ENCODE data around the gene CNPY2.

DNA sequence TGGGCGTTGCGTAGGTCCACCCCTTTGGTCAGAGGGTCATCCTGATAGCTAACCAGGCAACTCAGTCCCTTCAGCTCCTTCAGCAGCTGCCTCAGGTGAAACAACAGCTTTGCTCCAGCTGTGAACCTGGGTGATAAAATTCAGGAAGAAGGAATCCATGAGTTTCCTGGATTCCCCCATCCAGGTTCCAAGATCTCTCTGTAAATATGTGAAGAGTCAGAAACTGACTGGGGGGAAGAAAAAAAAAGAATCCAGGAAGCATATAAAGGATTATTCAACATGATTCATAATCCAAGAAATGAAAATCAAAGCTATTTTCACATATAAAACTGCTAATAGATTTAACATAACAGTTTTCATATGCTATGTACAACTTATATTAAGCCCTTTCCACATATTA, 35.5 kb upstream of the CNPY2 start:
- TF ChIP-seq, protein P1, sequence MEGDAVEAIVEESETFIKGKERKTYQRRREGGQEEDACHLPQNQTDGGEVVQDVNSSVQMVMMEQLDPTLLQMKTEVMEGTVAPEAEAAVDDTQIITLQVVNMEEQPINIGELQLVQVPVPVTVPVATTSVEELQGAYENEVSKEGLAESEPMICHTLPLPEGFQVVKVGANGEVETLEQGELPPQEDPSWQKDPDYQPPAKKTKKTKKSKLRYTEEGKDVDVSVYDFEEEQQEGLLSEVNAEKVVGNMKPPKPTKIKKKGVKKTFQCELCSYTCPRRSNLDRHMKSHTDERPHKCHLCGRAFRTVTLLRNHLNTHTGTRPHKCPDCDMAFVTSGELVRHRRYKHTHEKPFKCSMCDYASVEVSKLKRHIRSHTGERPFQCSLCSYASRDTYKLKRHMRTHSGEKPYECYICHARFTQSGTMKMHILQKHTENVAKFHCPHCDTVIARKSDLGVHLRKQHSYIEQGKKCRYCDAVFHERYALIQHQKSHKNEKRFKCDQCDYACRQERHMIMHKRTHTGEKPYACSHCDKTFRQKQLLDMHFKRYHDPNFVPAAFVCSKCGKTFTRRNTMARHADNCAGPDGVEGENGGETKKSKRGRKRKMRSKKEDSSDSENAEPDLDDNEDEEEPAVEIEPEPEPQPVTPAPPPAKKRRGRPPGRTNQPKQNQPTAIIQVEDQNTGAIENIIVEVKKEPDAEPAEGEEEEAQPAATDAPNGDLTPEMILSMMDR (IDR thresholded peaks at IDR 0.05; ENCODE audit: insufficient read depth, low read length, poor library complexity, severe bottlenecking), result no peak
- no peak for TF ChIP-seq EZH2phosphoT487 (conservative IDR thresholded peaks at IDR 0.05; ENCODE audit: low read length)
